HCT116 (cell line): Measurements from ENCODE around the gene CLDN9. TPM values are rescaled to one million over a fixed set of nuclear protein-coding genes. Genes with fewer than 3 reads are reported as not detected.

Source experiments
- ATAC-seq: fragments of 200-7000 bp; cut with Tn5 transposase; 2 replicates; pipeline ENCODE4 v1.9.1; 2020; ENCODE audit warnings: mild to moderate bottlenecking, moderate library complexity
- BruUV-seq: library from RNA; stranded (reverse); fragments of 400-500 nt; replicated peaks from 2 replicates; lab custom pipeline; 2021; lab: Mats Ljungman, UMichigan
- CTCF ChIA-PET: fragments of 300-600 bp; sonication (Branson Sonifier 250); formaldehyde crosslinking; loops from one replicate; lab custom pipeline; 2021; ENCODE audit warnings: antibody characterized with exemption; lab: Charles Lee
- POLR2A ChIA-PET: fragments of 300-600, 350-600 bp; sonication (Branson Sonifier 250); formaldehyde crosslinking; loops from one replicate; lab custom pipeline; 2021; ENCODE audit warnings: antibody characterized with exemption; lab: Charles Lee
- RAD21 ChIA-PET, 2 experiments: fragments of 300-600 bp; sonication (Branson Sonifier 250); formaldehyde crosslinking; loops; one replicate each; lab custom pipeline; 2023; ENCODE audit warnings: low total read pairs in 2 of 2; ENCODE audit not compliant: uncharacterized antibody in 2 of 2, unreplicated experiment in 2 of 2, low non-redundant PET in 1 of 2; lab: Charles Lee
- DNase-seq: peaks from one replicate; pipeline ENCODE4 v3.0.0-alpha.2; 2010; ENCODE audit warnings: low read depth, low spot score
- H2AFZ ChIP-seq: fragments of 200-600 bp; shearing (Covaris generic), sonication (generic); 2 replicates; pipeline ENCODE4 v1.6.1; 2017; ENCODE audit warnings: low read depth, mixed run types, mixed read lengths, antibody characterized with exemption, low read length; ENCODE audit not compliant: poor library complexity, severe bottlenecking
- H3K27ac ChIP-seq: 2 replicates; pipeline ENCODE4 v1.5.1; 2012; ENCODE audit warnings: low read depth, low read length
- H3K27me3 ChIP-seq: fragments of 200-600 bp; sonication (generic); 2 replicates; pipeline ENCODE4 v1.6.1; 2016; ENCODE audit warnings: mixed run types, low read length, mixed read lengths; ENCODE audit not compliant: insufficient read depth
- H3K36me3 ChIP-seq, 2 experiments: fragments of 200-500 bp in 1 of 2; fragments of 200-600 bp in 1 of 2; sonication (Bioruptor generic) in 1 of 2; sonication (generic) in 1 of 2; 2 replicates each; pipeline versions ENCODE4 v1.5.1 to v1.6.1; 2014 to 2016; ENCODE audit warnings: low read length in 2 of 2, inconsistent platforms in 1 of 2, mixed read lengths in 1 of 2, mixed run types in 1 of 2; ENCODE audit not compliant: insufficient read depth in 2 of 2, control insufficient read depth in 1 of 2
- H3K4me1 ChIP-seq, 2 experiments: fragments of 200-600 bp in 1 of 2; sonication (generic) in 1 of 2; 2 replicates each; pipeline versions ENCODE4 v1.5.1 to v1.6.1; 2012 to 2017; ENCODE audit warnings: low read length in 2 of 2, inconsistent platforms in 1 of 2, mild to moderate bottlenecking in 1 of 2, mixed read lengths in 1 of 2, mixed run types in 1 of 2, moderate library complexity in 1 of 2; ENCODE audit not compliant: insufficient read depth in 2 of 2, control insufficient read depth in 1 of 2
- H3K4me2 ChIP-seq: fragments of 200-600 bp; sonication (generic); 2 replicates; pipeline ENCODE4 v1.6.1; 2017; ENCODE audit warnings: mixed run types, low read length, mixed read lengths
- H3K4me3 ChIP-seq, 2 experiments: fragments of 200-600 bp in 1 of 2; sonication (generic) in 1 of 2; replicated peaks in 1 of 2; 2 replicates each; pipeline ENCODE4 v1.5.1; 2011 to 2016; ENCODE audit warnings: low read length in 2 of 2, control low read depth in 1 of 2, low read depth in 1 of 2, mild to moderate bottlenecking in 1 of 2, mixed read lengths in 1 of 2, mixed run types in 1 of 2
- H3K79me2 ChIP-seq: fragments of 200-600 bp; sonication (generic); 2 replicates; pipeline ENCODE4 v1.6.1; 2017; ENCODE audit warnings: mild to moderate bottlenecking, mixed run types, low read length, moderate library complexity, mixed read lengths; ENCODE audit not compliant: insufficient read depth
- H3K9ac ChIP-seq: fragments of 200-600 bp; sonication (generic); 2 replicates; pipeline ENCODE4 v1.6.1; 2016; ENCODE audit warnings: low read length, mixed read lengths
- H3K9me2 ChIP-seq: fragments of 200-600 bp; sonication (generic), shearing (Covaris generic); 2 replicates; pipeline ENCODE4 v1.6.1; 2017; ENCODE audit warnings: mixed run types, mild to moderate bottlenecking, moderate library complexity; ENCODE audit not compliant: insufficient read depth
- H3K9me3 ChIP-seq, 2 experiments: fragments of 200-500 bp in 1 of 2; fragments of 200-600 bp in 1 of 2; sonication (Bioruptor generic) in 1 of 2; sonication (generic) in 1 of 2; 2 replicates each; pipeline ENCODE4 v1.6.1; 2014 to 2017; ENCODE audit warnings: low read length in 2 of 2, mixed read lengths in 2 of 2, inconsistent platforms in 1 of 2, low read depth in 1 of 2, mild to moderate bottlenecking in 1 of 2, mixed run types in 1 of 2, moderate library complexity in 1 of 2; ENCODE audit not compliant: control insufficient read depth in 1 of 2, insufficient read depth in 1 of 2
- H4K20me1 ChIP-seq: fragments of 200-600 bp; sonication (generic), shearing (Covaris generic); 2 replicates; pipeline ENCODE4 v1.6.1; 2017; ENCODE audit warnings: mixed run types, mild to moderate bottlenecking, moderate library complexity; ENCODE audit not compliant: insufficient read depth
- CTCF ChIP-seq, 3 experiments: fragments of 200-600 bp in 1 of 3; sonication (generic) in 1 of 3; IDR thresholded peaks in 2 of 3; conservative IDR thresholded peaks in 1 of 3; 2 replicates each; pipeline ENCODE4 v1.5.1; 2012 to 2017; ENCODE audit warnings: low read depth in 2 of 3, low read length in 2 of 3, antibody characterized with exemption in 1 of 3, borderline replicate concordance in 1 of 3, control low read depth in 1 of 3, mild to moderate bottlenecking in 1 of 3, mixed read lengths in 1 of 3, mixed run types in 1 of 3, moderate library complexity in 1 of 3; ENCODE audit not compliant: insufficient read depth in 1 of 3
- EGR1 ChIP-seq: IDR thresholded peaks from 2 replicates; pipeline ENCODE4 v1.6.1; 2012; ENCODE audit warnings: low read depth
- ELF1 ChIP-seq: IDR thresholded peaks from 2 replicates; pipeline ENCODE4 v1.6.1; 2012; ENCODE audit warnings: low read depth, borderline replicate concordance
- EZH2phosphoT487 ChIP-seq: fragments of 200-600 bp; IDR thresholded peaks from 2 replicates; pipeline ENCODE4 v1.6.1; 2018; ENCODE audit warnings: antibody characterized with exemption, borderline replicate concordance
- FOSL1 ChIP-seq: IDR thresholded peaks from 2 replicates; pipeline ENCODE4 v1.6.1; 2012; ENCODE audit warnings: low read depth
- MAX ChIP-seq: IDR thresholded peaks from 2 replicates; pipeline ENCODE4 v1.6.1; 2012
- POLR2AphosphoS5 ChIP-seq: IDR thresholded peaks from 2 replicates; pipeline ENCODE4 v1.6.1; 2011; ENCODE audit warnings: mild to moderate bottlenecking, low read depth, low read length, moderate library complexity
- REST ChIP-seq: IDR thresholded peaks from 2 replicates; pipeline ENCODE4 v1.6.1; 2012; ENCODE audit warnings: low read depth
- TCF7L2 ChIP-seq: IDR thresholded peaks from 2 replicates; pipeline ENCODE4 v1.7.0; 2011; ENCODE audit warnings: borderline replicate concordance, inconsistent platforms; ENCODE audit not compliant: insufficient read depth, insufficient read length; ENCODE audit errors: extremely low read depth
- YY1 ChIP-seq: IDR thresholded peaks from 2 replicates; pipeline ENCODE4 v1.6.1; 2011; ENCODE audit warnings: low read length, low read depth, moderate library complexity, mild to moderate bottlenecking; ENCODE audit not compliant: insufficient replicate concordance; ENCODE audit errors: extremely low read depth
- ZBTB33 ChIP-seq: IDR thresholded peaks from 2 replicates; pipeline ENCODE4 v1.6.1; 2011; ENCODE audit warnings: mild to moderate bottlenecking, low read length, moderate library complexity; ENCODE audit not compliant: insufficient replicate concordance; ENCODE audit errors: extremely low read depth
- intact Hi-C: fragments of 100-400 bp; cut with micrococcal nuclease; formaldehyde crosslinking; loops from 2 replicates; pipeline ENCODE4 v1.10.0; 2022
- total RNA-seq: library from RNA; stranded (reverse); gene quantifications from one replicate; pipeline ENCODE4 v1.2.1, GENCODE V29; 2021; ENCODE audit not compliant: unreplicated experiment

Gene CLDN9
- total RNA-seq, 1 experiment from 2014 or later = 0.76 TPM

- no peak for TF ChIP-seq REST
- TF ChIP-seq YY1 = no peak
- no peak for TF ChIP-seq MAX
- TF ChIP-seq EGR1 = no peak
- no peak for TF ChIP-seq FOSL1
- TF ChIP-seq, all 23 proteins: peak for 0
These were observed 30.3 kb upstream of the CLDN9 start (continued) for GRCh38 chr16:2982402-2982801.

- H3K4me1 ChIP-seq = peaks cover 24 to 48% of the 10 kb centered on the region in 2 experiments
- peak overlapping the region; percentile 34 to 44 for H3K4me3 ChIP-seq
- ChIA-PET RAD21 (no interaction called here), POLR2A (interaction anchor here (0.9 to 1.3 kb wide), 2 partner anchors 12 to 116 kb away, joined by 3 to 4 read pairs; no protein-coding TSS in a partner anchor), CTCF (interaction anchor here (0.9 to 1.6 kb wide), 4 partner anchors 14 to 38 kb away, joined by 3 to 5 read pairs (median 4); partner anchors contain the start of gene KREMEN2)
- H3K36me3 ChIP-seq = no peaks in the 10 kb centered on the region
- no peaks in the 10 kb centered on the region for H3K9me2 ChIP-seq
- BruUV-seq = no TSS peak
- no peaks in the 10 kb centered on the region for H4K20me1 ChIP-seq
- intact Hi-C loops = loop anchor here (5.0 kb wide), 1 partner anchor 39 kb away; the partner anchor contains the start of genes HCFC1R1, THOC6 and TNFRSF12A
- ATAC-seq (peak; percentile 64), DNase-seq (peak; percentile 61)
- no peaks in the 10 kb centered on the region for H3K9me3 ChIP-seq
- H3K79me2 ChIP-seq = peaks cover 14% of the 10 kb centered on the region
- peak overlapping the region; percentile 68 for H3K4me2 ChIP-seq
- no peaks in the 10 kb centered on the region for H3K27me3 ChIP-seq
- peak overlapping the region; percentile 61 for H2AFZ ChIP-seq
- peak overlapping the region; percentile 52 for H3K9ac ChIP-seq
- peak overlapping the region; percentile 46 for H3K27ac ChIP-seq
- TF ChIP-seq POLR2AphosphoS5 (no peak), CTCF (IDR thresholded peaks at IDR 0.05 in 2 of 3, conservative IDR thresholded peaks at IDR 0.05 in 1 of 3; ENCODE audit: borderline replicate concordance in 1 of 3, insufficient read depth in 1 of 3, low read depth in 2 of 3, low read length in 2 of 3) (peak in 2 of 3 experiments; percentile 80 to 89; a peak in 5 of 6 replicates), TCF7L2 (peak; percentile 64), ELF1 (no peak), EZH2phosphoT487 (no peak), ZBTB33 (peak; percentile 55), EGR1 (no peak)
These were observed 29.0 kb upstream of the CLDN9 start for GRCh38 chr16:2983706-2984136.
